MM.1S (cell line): Measurements from ENCODE around the gene RELL1.

Experiments
- DNase-seq: peaks from one replicate; pipeline ENCODE4 v3.0.0-alpha.2; 2015
- H2AFZ ChIP-seq: fragments of 300-600 bp; sonication (generic); 2 replicates; pipeline ENCODE4 v1.6.0; 2016; ENCODE audit warnings: antibody characterized with exemption, low read length
- H3F3A ChIP-seq: fragments of 300-600 bp; sonication (generic); 2 replicates; pipeline ENCODE4 v1.6.1; 2016; ENCODE audit warnings: mild to moderate bottlenecking, antibody characterized with exemption, low read length, moderate library complexity, mixed read lengths; ENCODE audit not compliant: insufficient read depth
- H3K27ac ChIP-seq: fragments of 300-600 bp; sonication (generic); 2 replicates; pipeline ENCODE4 v1.5.1; 2016; ENCODE audit warnings: mild to moderate bottlenecking, low read length
- H3K27me3 ChIP-seq: fragments of 300-600 bp; sonication (generic); replicated peaks from 2 replicates; pipeline ENCODE4 v1.6.0; 2016; ENCODE audit warnings: low read length; ENCODE audit not compliant: insufficient read depth
- H3K36me3 ChIP-seq: fragments of 300-600 bp; sonication (generic); replicated peaks from 2 replicates; pipeline ENCODE4 v1.6.1; 2016; ENCODE audit warnings: mild to moderate bottlenecking, low read length, mixed read lengths; ENCODE audit not compliant: insufficient read depth
- H3K4me1 ChIP-seq: fragments of 300-600 bp; sonication (generic); 2 replicates; pipeline ENCODE4 v1.6.1; 2016; ENCODE audit warnings: low read length, mixed read lengths
- H3K4me2 ChIP-seq: fragments of 300-600 bp; sonication (generic); 2 replicates; pipeline ENCODE4 v1.6.0; 2016; ENCODE audit warnings: low read depth, low read length
- H3K4me3 ChIP-seq: fragments of 300-600 bp; sonication (generic); 2 replicates; pipeline ENCODE4 v1.5.1; 2016; ENCODE audit warnings: low read length, mixed read lengths
- H3K79me2 ChIP-seq: fragments of 300-600 bp; sonication (generic); 2 replicates; pipeline ENCODE4 v1.6.1; 2016; ENCODE audit warnings: mixed run types, low read length, mixed read lengths
- H3K9ac ChIP-seq: fragments of 300-600 bp; sonication (generic); 2 replicates; pipeline ENCODE4 v1.6.1; 2016; ENCODE audit warnings: low read length, mixed read lengths
- H3K9me2 ChIP-seq: fragments of 300-600 bp; sonication (generic); replicated peaks from 2 replicates; pipeline ENCODE4 v1.6.1; 2016; ENCODE audit warnings: mild to moderate bottlenecking, low read length, mixed read lengths; ENCODE audit not compliant: insufficient read depth
- H3K9me3 ChIP-seq: fragments of 300-600 bp; sonication (generic); replicated peaks from 2 replicates; pipeline ENCODE4 v1.6.1; 2016; ENCODE audit warnings: mild to moderate bottlenecking, low read length, mixed read lengths; ENCODE audit not compliant: insufficient read depth
- H4K20me1 ChIP-seq: fragments of 300-600 bp; sonication (generic); 2 replicates; pipeline ENCODE4 v1.6.1; 2016; ENCODE audit warnings: mild to moderate bottlenecking, low read length, moderate library complexity, mixed read lengths; ENCODE audit not compliant: insufficient read depth
- CTCF ChIP-seq: fragments of 300-600 bp; sonication (generic); IDR thresholded peaks from 2 replicates; pipeline ENCODE4 v1.5.1; 2016; ENCODE audit warnings: antibody characterized with exemption, low read length, mixed read lengths
- EZH2 ChIP-seq: fragments of 300-600 bp; sonication (generic); optimal IDR thresholded peaks from 2 replicates; pipeline ENCODE3; 2017; ENCODE audit warnings: low read depth, mild to moderate bottlenecking, antibody characterized with exemption, low read length, mixed read lengths
- EZH2phosphoT487 ChIP-seq: fragments of 300-600 bp; sonication (generic); IDR thresholded peaks from 2 replicates; pipeline ENCODE4 v1.6.1; 2018; ENCODE audit warnings: antibody characterized with exemption, low read length

RELL1 gene

DNA sequence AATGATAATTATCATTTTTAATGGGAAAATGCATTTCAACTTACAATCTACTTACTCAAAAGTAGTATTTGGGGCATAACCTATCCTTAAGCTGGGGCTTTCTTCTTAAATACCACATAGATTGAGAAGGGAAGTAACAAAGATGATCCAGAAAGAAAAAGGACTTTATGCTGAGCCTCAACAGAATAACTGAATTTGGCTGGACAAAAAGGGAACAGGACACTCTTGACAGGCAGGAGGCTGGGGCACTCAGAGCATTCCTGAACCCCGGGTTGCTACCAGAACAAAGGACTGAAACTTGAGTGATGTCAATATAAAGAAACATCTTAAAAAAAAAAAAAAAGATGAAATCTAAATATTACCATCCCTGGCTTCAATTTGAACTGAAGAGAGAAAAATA lies 23.9 kb downstream of the RELL1 start:
- no peak overlapping the region for H3K4me3 ChIP-seq
- H3F3A ChIP-seq: no peaks in the 10 kb centered on the region
- H4K20me1 ChIP-seq: no peaks in the 10 kb centered on the region
- no peak overlapping the region for H3K4me2 ChIP-seq
- no peaks in the 10 kb centered on the region for H3K36me3 ChIP-seq
- peaks cover 93% of the 10 kb centered on the region for H3K79me2 ChIP-seq
- H3K9me3 ChIP-seq: no peaks in the 10 kb centered on the region
- H3K9ac ChIP-seq: no peak overlapping the region
- no peaks in the 10 kb centered on the region for H3K27me3 ChIP-seq
- no peak for DNase-seq
- no peak overlapping the region for H3K27ac ChIP-seq
- H3K4me1 ChIP-seq: peaks cover 12% of the 10 kb centered on the region
- H2AFZ ChIP-seq: no peak overlapping the region
- H3K9me2 ChIP-seq: no peaks in the 10 kb centered on the region
- TF ChIP-seq CTCF (no peak), EZH2 (no peak), EZH2phosphoT487 (no peak)

DNA sequence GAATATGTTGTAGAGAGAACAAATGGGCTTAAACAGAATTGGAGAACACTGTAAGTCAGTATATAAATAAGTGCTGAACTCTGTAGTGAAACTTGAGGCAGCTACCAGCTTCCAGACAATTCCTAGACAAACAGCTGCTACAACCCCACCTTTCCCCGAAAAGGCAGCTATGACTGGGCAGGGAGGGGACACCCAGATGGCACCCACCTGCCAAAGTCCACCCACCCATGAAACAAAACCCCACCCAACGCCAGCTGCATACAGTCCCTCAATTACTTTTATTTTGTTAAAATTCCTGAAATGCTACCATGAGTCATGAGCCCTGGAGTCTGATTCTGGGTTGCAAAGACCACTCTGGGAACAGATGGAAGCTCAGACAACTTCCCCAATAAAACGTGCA lies 24.4 kb downstream of the RELL1 start:
- no peak for DNase-seq
- Histone ChIP-seq H3K27ac (no peak overlapping the region), H3K79me2 (peaks cover 94% of the 10 kb centered on the region), H3K4me1 (peaks cover 12% of the 10 kb centered on the region), H3K27me3 (no peaks in the 10 kb centered on the region), H3F3A (no peaks in the 10 kb centered on the region), H3K9me2 (no peaks in the 10 kb centered on the region), H3K4me3 (no peak overlapping the region), H3K4me2 (no peak overlapping the region), H3K9me3 (no peaks in the 10 kb centered on the region), H3K36me3 (no peaks in the 10 kb centered on the region), H4K20me1 (no peaks in the 10 kb centered on the region), H3K9ac (no peak overlapping the region), H2AFZ (no peak overlapping the region)
- TF ChIP-seq EZH2phosphoT487: no peak
- TF ChIP-seq CTCF: no peak
- no peak for TF ChIP-seq EZH2

DNA sequence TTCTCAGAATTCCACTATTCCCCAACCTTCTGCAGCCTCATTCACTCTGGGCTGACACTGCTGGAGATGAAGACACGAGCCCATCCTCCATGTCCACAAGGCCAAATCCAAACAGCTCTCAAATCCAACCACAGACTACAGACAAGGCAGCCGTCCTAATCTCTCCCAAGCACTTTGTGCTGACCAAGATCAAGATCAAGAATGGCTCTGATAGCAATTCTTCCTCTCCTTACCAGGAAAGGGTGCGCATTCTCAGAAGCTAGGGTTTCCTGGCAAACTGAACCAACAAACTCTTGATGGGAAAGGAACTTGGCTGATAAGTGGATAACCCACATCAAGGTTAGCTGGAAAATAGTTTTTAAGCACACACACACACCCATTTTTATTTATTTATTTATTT lies 26.5 kb downstream of the RELL1 start:
- Histone ChIP-seq H3K4me2 (no peak overlapping the region), H3K9ac (no peak overlapping the region), H3K4me3 (no peak overlapping the region), H3K27ac (no peak overlapping the region), H4K20me1 (no peaks in the 10 kb centered on the region), H3K9me3 (no peaks in the 10 kb centered on the region), H2AFZ (no peak overlapping the region), H3K27me3 (no peaks in the 10 kb centered on the region), H3K36me3 (0 out of 2 replicates have a peak, but pooled peaks cover 6% of the 10 kb centered on the region), H3K79me2 (peaks cover 90% of the 10 kb centered on the region), H3F3A (no peaks in the 10 kb centered on the region), H3K9me2 (no peaks in the 10 kb centered on the region), H3K4me1 (peaks cover 12% of the 10 kb centered on the region)
- TF ChIP-seq EZH2phosphoT487: no peak
- TF ChIP-seq CTCF: no peak
- no peak for TF ChIP-seq EZH2
- no peak for DNase-seq
